Measurements from ENCODE around the gene TMEM156. TPM values are rescaled to one million over a fixed set of nuclear protein-coding genes. Genes with fewer than 3 reads are reported as not detected.

Gene TMEM156
- polyA plus RNA-seq, 1 donor (not counting 4 experiments of a cell fraction or from before 2014, with no cell fraction given), result 0.68 TPM

- H3K36me3 ChIP-seq (ENCODE audit: control insufficient read depth in 2 of 2, extremely low read depth in 1 of 2, insufficient read depth in 2 of 2, low read length in 2 of 2), result peaks cover under 1 to 12% of the 10 kb centered on the region in 2 experiments
- no peak overlapping the region for H3K9ac ChIP-seq (ENCODE audit: control insufficient read depth, extremely low read depth, insufficient read depth, low read length)
- H3K79me2 ChIP-seq (ENCODE audit: control insufficient read depth, insufficient read depth, low read length), result no peaks in the 10 kb centered on the region
- dilution Hi-C loops (cut with MboI; ENCODE audit: extremely low pct_ligation_motif_present, low sequenced_read_pairs), result no loop called here
- no peak overlapping the region for H3K4me3 ChIP-seq (ENCODE audit: control insufficient read depth in 2 of 3, extremely low read depth in 1 of 3, insufficient read depth in 2 of 3, low read depth in 1 of 3, low read length in 3 of 3)
- DNase-seq (ENCODE audit: low read depth, low spot score) (no peak), FAIRE-seq (no peak)
- H3K9me3 ChIP-seq (ENCODE audit: control insufficient read depth, low read depth, low read length), result no peaks in the 10 kb centered on the region
- no peak overlapping the region for H2AFZ ChIP-seq (ENCODE audit: control insufficient read depth, low read length)
- H3K27me3 ChIP-seq (ENCODE audit: control insufficient read depth, extremely low read depth, insufficient read depth, low read length), result no peaks in the 10 kb centered on the region
- TF ChIP-seq EZH2 (IDR thresholded peaks at IDR 0.05; ENCODE audit: low read length), result no peak
- TF ChIP-seq, protein P1, sequence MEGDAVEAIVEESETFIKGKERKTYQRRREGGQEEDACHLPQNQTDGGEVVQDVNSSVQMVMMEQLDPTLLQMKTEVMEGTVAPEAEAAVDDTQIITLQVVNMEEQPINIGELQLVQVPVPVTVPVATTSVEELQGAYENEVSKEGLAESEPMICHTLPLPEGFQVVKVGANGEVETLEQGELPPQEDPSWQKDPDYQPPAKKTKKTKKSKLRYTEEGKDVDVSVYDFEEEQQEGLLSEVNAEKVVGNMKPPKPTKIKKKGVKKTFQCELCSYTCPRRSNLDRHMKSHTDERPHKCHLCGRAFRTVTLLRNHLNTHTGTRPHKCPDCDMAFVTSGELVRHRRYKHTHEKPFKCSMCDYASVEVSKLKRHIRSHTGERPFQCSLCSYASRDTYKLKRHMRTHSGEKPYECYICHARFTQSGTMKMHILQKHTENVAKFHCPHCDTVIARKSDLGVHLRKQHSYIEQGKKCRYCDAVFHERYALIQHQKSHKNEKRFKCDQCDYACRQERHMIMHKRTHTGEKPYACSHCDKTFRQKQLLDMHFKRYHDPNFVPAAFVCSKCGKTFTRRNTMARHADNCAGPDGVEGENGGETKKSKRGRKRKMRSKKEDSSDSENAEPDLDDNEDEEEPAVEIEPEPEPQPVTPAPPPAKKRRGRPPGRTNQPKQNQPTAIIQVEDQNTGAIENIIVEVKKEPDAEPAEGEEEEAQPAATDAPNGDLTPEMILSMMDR (optimal IDR thresholded peaks at IDR 0.05 in 1 of 3, IDR thresholded peaks at IDR 0.05 in 1 of 3, conservative IDR thresholded peaks at IDR 0.05 in 1 of 3; ENCODE audit: extremely low read depth in 1 of 3, insufficient read depth in 2 of 3, low read length in 3 of 3), result no peak
- H3K4me1 ChIP-seq (ENCODE audit: control insufficient read depth, extremely low read depth, insufficient read depth, low read length), result no peaks in the 10 kb centered on the region
- H4K20me1 ChIP-seq (ENCODE audit: control insufficient read depth, extremely low read depth, insufficient read depth, low read length), result no peaks in the 10 kb centered on the region
- no peak overlapping the region for H3K27ac ChIP-seq (ENCODE audit: control insufficient read depth, insufficient read depth, low read length)
- H3K4me2 ChIP-seq (ENCODE audit: control insufficient read depth, extremely low read depth, insufficient read depth, low read depth, low read length), result no peak overlapping the region
- H3K9me1 ChIP-seq (ENCODE audit: control insufficient read depth, extremely low read depth, insufficient read depth, low read length), result peaks cover 2% of the 10 kb centered on the region
These were observed 108.5 kb downstream of the TMEM156 start for GRCh38 chr4:38923746-38924145.

DNA sequence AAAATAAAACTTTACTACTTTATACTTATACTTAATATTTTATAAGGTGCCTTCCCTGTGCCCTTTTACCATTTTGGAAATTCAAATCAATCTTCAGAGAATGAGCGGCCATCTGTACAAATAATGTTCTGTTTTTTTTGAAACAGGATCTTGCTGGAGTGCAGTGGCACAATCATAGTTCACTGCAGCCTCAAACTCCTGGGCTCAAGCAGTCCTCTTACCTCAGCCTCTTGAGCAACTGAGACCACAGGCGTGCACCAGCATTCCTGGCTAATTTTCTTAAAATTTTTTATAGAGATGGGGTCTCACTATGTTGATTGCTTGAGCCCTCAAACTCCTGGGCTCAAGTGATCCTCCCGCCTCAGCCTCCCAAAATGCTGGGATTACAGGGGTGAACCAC is 111.1 kb downstream of the TMEM156 start:
- dilution Hi-C loops (cut with MboI; ENCODE audit: extremely low pct_ligation_motif_present, low sequenced_read_pairs), result no loop called here
- TF ChIP-seq EZH2 (IDR thresholded peaks at IDR 0.05; ENCODE audit: low read length), result no peak
- TF ChIP-seq, protein P1 (optimal IDR thresholded peaks at IDR 0.05 in 1 of 3, IDR thresholded peaks at IDR 0.05 in 1 of 3, conservative IDR thresholded peaks at IDR 0.05 in 1 of 3; ENCODE audit: extremely low read depth in 1 of 3, insufficient read depth in 2 of 3, low read length in 3 of 3), result no peak

More for the DNA sequence above, 111.1 kb downstream of the TMEM156 start:
- Histone ChIP-seq H2AFZ (ENCODE audit: control insufficient read depth, low read length) (no peak overlapping the region), H4K20me1 (ENCODE audit: control insufficient read depth, extremely low read depth, insufficient read depth, low read length) (no peaks in the 10 kb centered on the region), H3K9ac (ENCODE audit: control insufficient read depth, extremely low read depth, insufficient read depth, low read length) (no peak overlapping the region), H3K79me2 (ENCODE audit: control insufficient read depth, insufficient read depth, low read length) (no peaks in the 10 kb centered on the region), H3K36me3 (ENCODE audit: control insufficient read depth in 2 of 2, extremely low read depth in 1 of 2, insufficient read depth in 2 of 2, low read length in 2 of 2) (peaks cover 0 to 9% of the 10 kb centered on the region in 2 experiments), H3K4me3 (ENCODE audit: control insufficient read depth in 2 of 3, extremely low read depth in 1 of 3, insufficient read depth in 2 of 3, low read depth in 1 of 3, low read length in 3 of 3) (no peak overlapping the region), H3K27me3 (ENCODE audit: control insufficient read depth, extremely low read depth, insufficient read depth, low read length) (no peaks in the 10 kb centered on the region), H3K4me1 (ENCODE audit: control insufficient read depth, extremely low read depth, insufficient read depth, low read length) (no peaks in the 10 kb centered on the region), H3K9me1 (ENCODE audit: control insufficient read depth, extremely low read depth, insufficient read depth, low read length) (peaks cover 2% of the 10 kb centered on the region), H3K4me2 (ENCODE audit: control insufficient read depth, extremely low read depth, insufficient read depth, low read depth, low read length) (no peak overlapping the region), H3K27ac (ENCODE audit: control insufficient read depth, insufficient read depth, low read length) (no peak overlapping the region), H3K9me3 (ENCODE audit: control insufficient read depth, low read depth, low read length) (no peaks in the 10 kb centered on the region)
- DNase-seq (ENCODE audit: low read depth, low spot score), result no peak
- FAIRE-seq, result no peak

Data from keratinocyte (primary cell).